H9 (cell line): ENCODE results near the gene JMJD8. TPM values are rescaled to one million over a fixed set of nuclear protein-coding genes. Genes with fewer than 3 reads are reported as not detected.

Experiments used
- DNase-seq: peaks from one replicate; pipeline ENCODE4 v3.0.0-alpha.2; 2017
- H2AFZ ChIP-seq: one replicate; pipeline ENCODE4 v1.6.1; 2013; ENCODE audit warnings: mild to moderate bottlenecking, low read length, control low read depth, moderate library complexity
- H2AK5ac ChIP-seq: 2 replicates; pipeline ENCODE4 v1.6.1; 2013; ENCODE audit warnings: low read length, control low read depth, mixed read lengths; ENCODE audit not compliant: insufficient read length
- H2BK120ac ChIP-seq: one replicate; pipeline ENCODE4 v1.6.1; 2013; ENCODE audit warnings: low read depth, mild to moderate bottlenecking, low read length, control low read depth, inconsistent platforms; ENCODE audit not compliant: poor library complexity, severe bottlenecking
- H2BK12ac ChIP-seq: 2 replicates; pipeline ENCODE4 v1.6.1; 2013; ENCODE audit warnings: low read length, control low read depth, mixed read lengths, low read depth; ENCODE audit not compliant: insufficient read length
- H2BK15ac ChIP-seq: 2 replicates; pipeline ENCODE4 v1.6.1; 2013; ENCODE audit warnings: low read depth, low read length, control low read depth
- H2BK20ac ChIP-seq: one replicate; pipeline ENCODE4 v1.6.1; 2013; ENCODE audit warnings: low read depth, mild to moderate bottlenecking, low read length, control low read depth, inconsistent platforms; ENCODE audit not compliant: poor library complexity, severe bottlenecking
- H2BK5ac ChIP-seq: 2 replicates; pipeline ENCODE4 v1.6.1; 2013; ENCODE audit warnings: low read length, control low read depth, mixed read lengths; ENCODE audit not compliant: insufficient read length
- H3K14ac ChIP-seq: 2 replicates; pipeline ENCODE4 v1.6.1; 2013; ENCODE audit warnings: low read length, control low read depth; ENCODE audit not compliant: insufficient read depth
- H3K18ac ChIP-seq: 2 replicates; pipeline ENCODE4 v1.6.1; 2013; ENCODE audit warnings: low read depth, mild to moderate bottlenecking, mixed read lengths, low read length, control low read depth; ENCODE audit not compliant: insufficient read length
- H3K23ac ChIP-seq: 2 replicates; pipeline ENCODE4 v1.6.1; 2013; ENCODE audit warnings: low read length, control low read depth, mixed read lengths, low read depth; ENCODE audit not compliant: insufficient read length
- H3K23me2 ChIP-seq: 2 replicates; pipeline ENCODE4 v1.6.1; 2013; ENCODE audit warnings: low read depth, mild to moderate bottlenecking, mixed read lengths, low read length, control low read depth; ENCODE audit not compliant: insufficient read length, poor library complexity, severe bottlenecking
- H3K27ac ChIP-seq: 2 replicates; pipeline ENCODE4 v1.5.1; 2013; ENCODE audit warnings: low read length, control low read depth, mixed read lengths, low read depth; ENCODE audit not compliant: insufficient read length
- H3K27me3 ChIP-seq: 2 replicates; pipeline ENCODE4 v1.6.1; 2013; ENCODE audit warnings: low read length, control low read depth, inconsistent platforms; ENCODE audit not compliant: insufficient read depth
- H3K4ac ChIP-seq: 2 replicates; pipeline ENCODE4 v1.6.1; 2013; ENCODE audit warnings: low read depth, mild to moderate bottlenecking, control low read depth, inconsistent platforms, low read length, moderate library complexity
- H3K4me1 ChIP-seq: 2 replicates; pipeline ENCODE4 v1.6.1; 2013; ENCODE audit warnings: low read length, control low read depth, inconsistent platforms; ENCODE audit not compliant: insufficient read depth
- H3K4me2 ChIP-seq: 2 replicates; pipeline ENCODE4 v1.6.1; 2013; ENCODE audit warnings: low read length, control low read depth, mixed read lengths; ENCODE audit not compliant: insufficient read length, insufficient read depth
- H3K56ac ChIP-seq: 2 replicates; pipeline ENCODE4 v1.6.1; 2013; ENCODE audit warnings: low read depth, mild to moderate bottlenecking, mixed read lengths, low read length, control low read depth; ENCODE audit not compliant: insufficient read length
- H3K79me1 ChIP-seq: 2 replicates; pipeline ENCODE4 v1.6.1; 2013; ENCODE audit warnings: low read depth, mild to moderate bottlenecking, moderate library complexity, low read length, control low read depth, inconsistent platforms; ENCODE audit not compliant: insufficient read depth, poor library complexity, severe bottlenecking
- H3K79me2 ChIP-seq: 2 replicates; pipeline ENCODE4 v1.6.1; 2013; ENCODE audit warnings: low read length, control low read depth, inconsistent platforms; ENCODE audit not compliant: insufficient read depth
- H3K9ac ChIP-seq: 2 replicates; pipeline ENCODE4 v1.6.1; 2013; ENCODE audit warnings: low read length, control low read depth, mixed read lengths; ENCODE audit not compliant: insufficient read length; ENCODE audit errors: extremely low read depth
- H3K9me3 ChIP-seq: one replicate; pipeline ENCODE4 v1.6.1; 2013; ENCODE audit warnings: low read depth, low read length, inconsistent platforms; ENCODE audit not compliant: control insufficient read depth
- H3T11ph ChIP-seq: one replicate; pipeline ENCODE4 v1.6.1; 2013; ENCODE audit warnings: mild to moderate bottlenecking, low read length, control low read depth, inconsistent platforms
- H4K20me1 ChIP-seq: one replicate; pipeline ENCODE4 v1.6.1; 2013; ENCODE audit not compliant: control insufficient read depth, insufficient read length, insufficient read depth
- H4K5ac ChIP-seq: 2 replicates; pipeline ENCODE4 v1.6.1; 2013; ENCODE audit warnings: low read depth, mild to moderate bottlenecking, mixed read lengths, low read length, control low read depth; ENCODE audit not compliant: insufficient read length
- H4K8ac ChIP-seq: replicated peaks from 2 replicates; pipeline ENCODE4 v1.6.1; 2013; ENCODE audit warnings: low read length, control low read depth, mixed read lengths, low read depth; ENCODE audit not compliant: insufficient read length
- H4K91ac ChIP-seq: 2 replicates; pipeline ENCODE4 v1.6.1; 2013; ENCODE audit warnings: low read depth, mild to moderate bottlenecking, moderate library complexity, mixed read lengths, low read length, control low read depth; ENCODE audit not compliant: insufficient read length
- H3K27ac Mint-ChIP-seq, 3 experiments: 2 replicates in 2 of 3; 3 replicates in 1 of 3; pipeline ENCODE4 v1.8.0; 2020 to 2021; ENCODE audit warnings: mixed read lengths in 3 of 3, mild to moderate bottlenecking in 1 of 3, moderate library complexity in 1 of 3
- H3K27me3 Mint-ChIP-seq: 2 replicates; pipeline ENCODE4 v1.8.0; 2021; ENCODE audit warnings: low read depth, mild to moderate bottlenecking, moderate library complexity, mixed read lengths
- H3K36me3 Mint-ChIP-seq, 3 experiments: 2 replicates in 2 of 3; 3 replicates in 1 of 3; pipeline ENCODE4 v1.8.0; 2020 to 2021; ENCODE audit warnings: low read depth in 3 of 3, mixed read lengths in 3 of 3; ENCODE audit not compliant: insufficient read depth in 1 of 3
- H3K4me1 Mint-ChIP-seq, 2 experiments: 2 replicates each; pipeline ENCODE4 v1.8.0; 2020; ENCODE audit warnings: mixed read lengths in 2 of 2
- H3K4me3 Mint-ChIP-seq, 2 experiments: 2 replicates in 1 of 2; 3 replicates in 1 of 2; pipeline ENCODE4 v1.8.0; 2020 to 2021; ENCODE audit warnings: mild to moderate bottlenecking in 2 of 2, mixed read lengths in 2 of 2, moderate library complexity in 1 of 2
- H3K9me3 Mint-ChIP-seq, 2 experiments: 2 replicates in 1 of 2; 3 replicates in 1 of 2; pipeline ENCODE4 v1.8.0; 2020; ENCODE audit warnings: mild to moderate bottlenecking in 2 of 2, mixed read lengths in 2 of 2, moderate library complexity in 1 of 2
- CTCF ChIP-seq: fragments of 200-600 bp; sonication (generic); conservative IDR thresholded peaks from 3 replicates; pipeline ENCODE4 v1.8.0; 2021; ENCODE audit warnings: antibody characterized with exemption, mild to moderate bottlenecking
- WGBS: extraction: QIAGEN DNeasy Blood & Tissue Kit; methylation state at CpG from one replicate; pipeline ENCODE4 v1.1.7; 2013; ENCODE audit warnings: missing lambda C conversion rate, low lambda C conversion rate, mixed read lengths; ENCODE audit not compliant: insufficient read length; ENCODE audit errors: extremely low coverage; 5-methylcytosine and 5-hydroxymethylcytosine counted together
- total RNA-seq: library from RNA; stranded (reverse); gene quantifications from 2 replicates; pipeline ENCODE4 v1.2.1, GENCODE V29; 2021

The JMJD8 gene
- total RNA-seq, 1 experiment from 2014 or later: 52.7 TPM

- Histone ChIP-seq H3K9ac (no peak overlapping the region), H3K27ac (no peak overlapping the region), H2BK20ac (no peak overlapping the region), H3K27me3 (no peaks in the 10 kb centered on the region), H4K8ac (no peak overlapping the region), H3K56ac (no peak overlapping the region), H3K14ac (no peak overlapping the region), H2BK12ac (no peak overlapping the region), H2AFZ (no peak overlapping the region), H3K4me2 (no peak overlapping the region), H4K20me1 (no peaks in the 10 kb centered on the region), H3K9me3 (no peaks in the 10 kb centered on the region), H3K23me2 (no peaks in the 10 kb centered on the region), H3T11ph (no peak overlapping the region), H4K5ac (no peak overlapping the region), H2AK5ac (no peak overlapping the region), H4K91ac (no peak overlapping the region), H2BK5ac (no peak overlapping the region), H3K23ac (no peak overlapping the region), H2BK15ac (no peak overlapping the region), H2BK120ac (no peak overlapping the region), H3K4me1 (no peaks in the 10 kb centered on the region; the same call in 1 of the 2 replicates), H3K79me2 (no peaks in the 10 kb centered on the region), H3K4ac (no peak overlapping the region), H3K18ac (no peak overlapping the region), H3K79me1 (no peaks in the 10 kb centered on the region)
- no peaks in the 10 kb centered on the region for H3K27me3 Mint-ChIP-seq
- H3K4me1 Mint-ChIP-seq: peaks cover under 1 to 5% of the 10 kb centered on the region in 2 experiments
- TF ChIP-seq CTCF: no peak
- peak overlapping the region in 1 of 2 experiments; percentile 50; a peak in 2 of 5 replicates for H3K4me3 Mint-ChIP-seq
- peaks cover 2 to 13% (median 8%) of the 10 kb centered on the region in 3 experiments; a peak in 5 of 7 replicates for H3K36me3 Mint-ChIP-seq
- no CpG with 5 or more reads among the region's 21 CpGs for WGBS
- H3K9me3 Mint-ChIP-seq: no peaks in the 10 kb centered on the region
- H3K27ac Mint-ChIP-seq: peak overlapping the region in 1 of 3 experiments; percentile 83; a peak in 1 of 7 replicates
- no peak for DNase-seq
Measured at GRCh38 chr16:662597-662996, 21.5 kb downstream of the JMJD8 start.
